Pancreas (tissue), 10 donors: ENCODE data around the gene PKP3. TPM values are rescaled to one million over a fixed set of nuclear protein-coding genes. Genes with fewer than 3 reads are reported as not detected.

Source experiments
- ATAC-seq, 4 donors: fragments of 200-7000 bp; cut with Tn5 transposase; one replicate each; pipeline versions ENCODE4 v1.8.0 to v1.9.1; 2020; ENCODE audit warnings: mild to moderate bottlenecking in 4 of 4, moderate library complexity in 4 of 4
- DNase-seq, 6 donors: peaks; one replicate each; pipeline ENCODE4 v3.0.0-alpha.2; 2020
- FAIRE-seq: peaks from 2 replicates; lab custom pipeline; 2012; peaks lifted over from hg19 to GRCh38; lab: Jason Lieb, UNC
- H3K27ac ChIP-seq, 4 donors: fragments of 200-600 bp; sonication (generic); 1 replicate in 3 of 4; 2 replicates in 1 of 4; pipeline versions ENCODE4 v1.5.0 to v1.8.0; 2020
- H3K27me3 ChIP-seq, 4 donors: fragments of 200-600 bp; one replicate each; pipeline ENCODE4 v1.8.0; 2021
- H3K36me3 ChIP-seq, 3 donors: fragments of 200-600 bp; sonication (generic) in 1 of 3; one replicate each; pipeline versions ENCODE4 v1.5.0 to v1.8.0; 2020 to 2021
- H3K4me1 ChIP-seq, 3 donors: fragments of 200-600 bp; one replicate each; pipeline ENCODE4 v1.8.0; 2021
- H3K4me3 ChIP-seq, 4 donors: fragments of 200-600 bp; sonication (generic) in 2 of 4; one replicate each; pipeline versions ENCODE4 v1.5.0 to v1.8.0; 2020 to 2021
- H3K9me3 ChIP-seq, 4 donors: fragments of 200-600 bp; one replicate each; pipeline ENCODE4 v1.8.0; 2021
- CTCF ChIP-seq, 4 donors: fragments of 200-600 bp; sonication (generic) in 3 of 4; IDR thresholded peaks; one replicate each; pipeline versions ENCODE4 v1.5.0 to v1.8.0; 2021; ENCODE audit warnings: antibody characterized with exemption in 4 of 4
- WGBS, 2 donors: extraction: QIAGEN DNeasy Blood & Tissue Kit; methylation state at CpG; one replicate each; pipeline ENCODE4 v1.1.7; 2013; 5-methylcytosine and 5-hydroxymethylcytosine counted together
- intact Hi-C, 3 donors: fragments of 100-400 bp; cut with DNase I; formaldehyde crosslinking; loops; one replicate each; pipeline versions ENCODE4 v1.11.1 to v1.14.2; 2022
- polyA plus RNA-seq, 2 donors: library from polyadenylated mRNA; stranded (reverse); fragments of 200-250 nt; gene quantifications; one replicate each; pipeline ENCODE4 v1.2.3, GENCODE V29; 2013
- total RNA-seq, 6 donors: library from RNA; stranded (reverse); fragmentation: NEBNext Ultra II Directional in 4 of 6; extraction: Animal tissue kit (Norgen Biotek cat#: 25700) in 4 of 6; gene quantifications; one replicate each; pipeline versions ENCODE4 v1.2.1 to v1.2.4, GENCODE V29; 2021 to 2023
- donor health status: healthy with polysubstance abuse.
- donor health status: DM: no; HTN: no; CAD: no; lungs with moderate emphysema.
- donor health status: DM: no; HTN: no; CAD: no.
- donor health status: control.
- donor health status: control.
- donor health status: Bipolar disorder and iron deficiency.
- donor health status: DM: yes; HTN: yes; CAD: no.
- donor health status: DM: no; HTN: no; CAD: no.
- donor health status: DM: no; HTN: no; CAD: no.
- donor health status: DM: yes; HTN: yes; CAD: no.

The PKP3 gene
- total and polyA plus RNA-seq, 8 donors = 23.4 to 50.5 (median 30.5) TPM

GRCh38 chr11:368414-369335, 25.3 kb upstream of the PKP3 start:
- intact Hi-C loops = no loop called here
- ATAC-seq (peak in 3 of 4 donors; percentile 21 to 37 (median 24)), FAIRE-seq (no peak), DNase-seq (peak in 2 of 6 donors; percentile 43 to 78)
- peak overlapping the region in 2 of 4 donors; percentile 17 to 18 for H3K4me3 ChIP-seq
- no peak for TF ChIP-seq CTCF (IDR thresholded peaks at IDR 0.05)
- peaks cover 0 to 15% (median 0%) of the 10 kb centered on the region in 4 donors for H3K27me3 ChIP-seq
- peaks cover 0 to 4% (median 0%) of the 10 kb centered on the region in 3 donors for H3K4me1 ChIP-seq
- no peak overlapping the region for H3K27ac ChIP-seq
- WGBS, 2 donors = 3 to 4% methylated on average over 26 to 60 of the region's 61 CpGs
- no peaks in the 10 kb centered on the region for H3K36me3 ChIP-seq
- H3K9me3 ChIP-seq = no peaks in the 10 kb centered on the region

GRCh38 chr11:369336-370018, 24.5 kb upstream of the PKP3 start, which contains the start of gene B4GALNT4:
Gene B4GALNT4, plus strand, starts transcription at chr11:369499. Its CDS starts 305 bp downstream, at chr11:369804.
- Histone ChIP-seq H3K9me3 (no peaks in the 10 kb centered on the region), H3K4me3 (peak within 1 kb of the TSS in 2 of 4 donors; percentile 17 to 18), H3K27me3 (peaks cover 0 to 15% (median 0%) of the 10 kb centered on the region in 4 donors), H3K4me1 (peaks cover 0 to 4% (median 0%) of the 10 kb centered on the region in 3 donors), H3K36me3 (no peaks in the 10 kb centered on the region), H3K27ac (no peak within 1 kb of the TSS)
- intact Hi-C loops = no loop called here
- FAIRE-seq = no peak
- peak in 2 of 6 donors; percentile 46 to 54 for DNase-seq
- 1 to 2% methylated on average over 16 to 106 of the region's 118 CpGs for WGBS, 2 donors
- ATAC-seq = peak in 3 of 4 donors; percentile 27 to 45 (median 34)
- TF ChIP-seq CTCF (IDR thresholded peaks at IDR 0.05) = no peak

DNA sequence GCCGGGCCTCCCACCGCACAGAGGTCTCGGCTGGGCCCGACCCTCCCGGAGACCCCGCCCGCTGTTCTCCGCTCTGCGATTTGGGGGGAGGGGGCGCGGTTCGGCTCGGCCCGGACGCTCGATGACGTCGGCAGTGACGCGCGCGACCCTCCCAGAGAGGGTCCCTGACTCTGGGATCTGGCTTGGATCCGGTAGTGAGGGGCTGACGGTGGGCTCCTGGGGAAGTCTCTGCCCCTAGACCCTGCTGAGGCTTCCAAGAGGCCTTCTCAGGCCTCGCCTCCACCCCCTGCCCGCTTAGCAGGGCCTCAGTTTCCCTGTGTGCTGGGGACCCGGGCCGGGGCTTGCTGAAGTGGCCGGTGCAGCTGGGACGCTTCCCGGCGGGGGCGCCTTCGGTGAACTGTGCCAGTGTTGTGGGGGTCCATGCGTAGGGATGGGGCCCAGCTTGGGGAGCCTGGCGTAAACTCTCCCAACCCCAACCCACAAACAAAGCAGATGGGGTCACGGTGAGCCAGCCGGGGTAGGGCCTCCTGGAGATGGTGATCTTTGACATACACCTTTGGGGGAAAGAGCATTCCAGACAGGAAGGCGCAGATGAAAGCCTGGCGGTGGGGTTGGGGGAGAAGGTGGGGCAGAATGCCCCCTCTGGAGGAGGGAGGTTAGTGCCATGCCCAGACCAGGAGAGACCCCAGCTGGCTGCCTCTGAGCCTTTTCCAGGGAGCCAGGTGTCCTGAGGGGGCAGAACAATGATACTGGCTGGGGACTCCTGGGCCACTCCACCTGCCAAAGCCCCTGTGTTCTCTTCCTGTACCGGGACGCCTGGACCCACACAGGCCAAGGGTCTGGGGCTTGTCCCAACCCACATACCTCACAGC, 23.7 kb upstream of the PKP3 start:
- ATAC-seq = no peak
- no peak overlapping the region for H3K27ac ChIP-seq
- no peak overlapping the region for H3K4me3 ChIP-seq
- TF ChIP-seq CTCF (IDR thresholded peaks at IDR 0.05) = no peak
- H3K27me3 ChIP-seq = peaks cover 0 to 15% (median 0%) of the 10 kb centered on the region in 4 donors
- H3K9me3 ChIP-seq = no peaks in the 10 kb centered on the region
- WGBS, 2 donors = 29 to 48% methylated on average over 29 to 42 of the region's 42 CpGs
- no peaks in the 10 kb centered on the region for H3K36me3 ChIP-seq
- H3K4me1 ChIP-seq = peaks cover 0 to 4% (median 0%) of the 10 kb centered on the region in 3 donors
- intact Hi-C loops = no loop called here
- no peak for FAIRE-seq
- peak in 2 of 6 donors; percentile 37 to 67 for DNase-seq

DNA sequence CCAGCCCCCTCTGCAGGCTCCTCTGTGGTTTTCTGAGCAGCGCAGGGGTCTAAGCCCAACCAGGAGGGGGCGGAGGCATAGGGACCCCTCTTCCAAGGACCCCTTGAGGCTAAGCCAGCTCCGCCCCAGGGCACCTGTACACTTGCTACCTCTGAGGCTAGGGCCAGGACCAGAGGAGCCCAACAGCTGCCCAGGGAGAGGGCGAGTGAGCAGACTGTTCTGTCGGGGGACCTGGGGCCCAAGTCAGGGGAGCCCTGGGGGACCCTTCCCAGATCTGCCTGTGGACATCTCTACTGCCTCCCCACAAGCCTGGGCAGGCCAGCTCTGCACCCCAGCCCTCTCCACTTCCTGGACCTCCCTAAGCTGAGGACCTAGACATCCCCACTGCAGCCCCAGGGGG, 23.0 kb upstream of the PKP3 start:
- no peak for TF ChIP-seq CTCF (IDR thresholded peaks at IDR 0.05)
- intact Hi-C loops = no loop called here
- H3K27ac ChIP-seq = no peak overlapping the region
- 75 to 84% methylated on average over 5 of the region's 5 CpGs for WGBS, 2 donors
- no peaks in the 10 kb centered on the region for H3K9me3 ChIP-seq
- no peak for FAIRE-seq
- peaks cover 0 to 15% (median 0%) of the 10 kb centered on the region in 4 donors for H3K27me3 ChIP-seq
- DNase-seq = peak in 2 of 6 donors; percentile 15 to 61
- no peak for ATAC-seq
- no peak overlapping the region for H3K4me3 ChIP-seq
- H3K36me3 ChIP-seq = no peaks in the 10 kb centered on the region
- H3K4me1 ChIP-seq = peaks cover 0 to 4% (median 0%) of the 10 kb centered on the region in 3 donors
